Sciatic nerve (tissue), 2 donors: ENCODE measurements around the gene ATXN1. TPM values are rescaled to one million over a fixed set of nuclear protein-coding genes. Genes with fewer than 3 reads are reported as not detected.
A peak's percentile ranks its signal among the peaks of the same experiment; 100 is the strongest.
"Not testable (repeated sequence)": the region's sequence is repeated elsewhere in the genome, so short reads cannot be mapped to it uniquely, and the experiment has no call there.

Experiments used
- ATAC-seq: fragments of 200-7000 bp; cut with Tn5 transposase; one replicate; pipeline ENCODE4 v1.9.1; 2020; ENCODE audit warnings: mild to moderate bottlenecking, moderate library complexity
- DNase-seq: peaks from one replicate; pipeline ENCODE4 v3.0.0-alpha.2; 2020; ENCODE audit warnings: low spot score
- intact Hi-C: fragments of 100-400 bp; cut with DNase I; formaldehyde crosslinking; loops from one replicate; pipeline ENCODE4 v1.14.2; 2022
- total RNA-seq: library from RNA; stranded (reverse); fragmentation: NEBNext Ultra II Directional; extraction: Animal tissue kit (Norgen Biotek cat#: 25700); gene quantifications from one replicate; pipeline ENCODE4 v1.2.1, GENCODE V29; 2021
- donor health status: DM: no; HTN: no; CAD: no.
- donor health status: DM: no; HTN: no; CAD: no.

ATXN1 gene
- total RNA-seq, 1 donor from 2014 or later = 70.0 TPM

DNA sequence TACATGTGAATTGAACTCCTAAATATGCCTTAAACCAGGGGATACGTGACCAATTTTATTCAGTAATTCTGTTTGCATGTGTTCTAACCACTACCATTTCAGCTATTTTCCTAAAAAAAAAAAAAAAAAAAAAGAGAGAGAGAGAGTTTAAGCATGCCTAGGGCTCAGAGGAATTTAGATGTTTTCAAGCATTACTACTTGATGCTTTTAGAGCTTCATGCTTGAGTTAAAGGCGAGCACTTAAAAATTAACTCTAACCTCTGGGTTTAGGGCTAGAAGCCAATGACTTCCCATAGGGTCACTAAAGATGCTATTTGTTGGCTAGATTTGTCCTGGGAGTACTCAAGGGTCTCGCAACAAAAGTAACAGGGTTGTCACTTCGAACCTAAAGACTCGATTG is 217.7 kb downstream of the ATXN1 start:
- ATAC-seq = no peak
- intact Hi-C loops = no loop called here
- no peak for DNase-seq

DNA sequence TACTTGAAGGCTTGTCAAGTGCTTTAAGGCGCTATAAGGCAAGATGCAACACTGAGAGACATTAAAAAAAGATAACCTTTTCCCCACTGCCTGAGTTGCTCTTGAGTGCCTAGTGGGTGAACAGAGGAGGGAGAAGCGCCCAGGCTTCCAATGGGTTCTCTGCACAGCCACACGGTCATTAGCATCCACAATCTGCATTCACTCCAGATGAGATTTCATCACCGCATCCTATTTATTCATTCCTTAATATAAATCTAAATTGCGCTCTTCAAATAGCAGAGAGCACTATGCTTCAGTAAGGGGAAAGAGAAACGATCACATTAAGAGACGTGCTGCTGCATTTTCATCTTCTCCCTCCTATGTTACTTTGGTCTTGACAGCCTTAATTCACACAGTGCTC is 219.2 kb downstream of the ATXN1 start:
- ATAC-seq (no peak), DNase-seq (no peak)
- intact Hi-C loops = no loop called here

DNA sequence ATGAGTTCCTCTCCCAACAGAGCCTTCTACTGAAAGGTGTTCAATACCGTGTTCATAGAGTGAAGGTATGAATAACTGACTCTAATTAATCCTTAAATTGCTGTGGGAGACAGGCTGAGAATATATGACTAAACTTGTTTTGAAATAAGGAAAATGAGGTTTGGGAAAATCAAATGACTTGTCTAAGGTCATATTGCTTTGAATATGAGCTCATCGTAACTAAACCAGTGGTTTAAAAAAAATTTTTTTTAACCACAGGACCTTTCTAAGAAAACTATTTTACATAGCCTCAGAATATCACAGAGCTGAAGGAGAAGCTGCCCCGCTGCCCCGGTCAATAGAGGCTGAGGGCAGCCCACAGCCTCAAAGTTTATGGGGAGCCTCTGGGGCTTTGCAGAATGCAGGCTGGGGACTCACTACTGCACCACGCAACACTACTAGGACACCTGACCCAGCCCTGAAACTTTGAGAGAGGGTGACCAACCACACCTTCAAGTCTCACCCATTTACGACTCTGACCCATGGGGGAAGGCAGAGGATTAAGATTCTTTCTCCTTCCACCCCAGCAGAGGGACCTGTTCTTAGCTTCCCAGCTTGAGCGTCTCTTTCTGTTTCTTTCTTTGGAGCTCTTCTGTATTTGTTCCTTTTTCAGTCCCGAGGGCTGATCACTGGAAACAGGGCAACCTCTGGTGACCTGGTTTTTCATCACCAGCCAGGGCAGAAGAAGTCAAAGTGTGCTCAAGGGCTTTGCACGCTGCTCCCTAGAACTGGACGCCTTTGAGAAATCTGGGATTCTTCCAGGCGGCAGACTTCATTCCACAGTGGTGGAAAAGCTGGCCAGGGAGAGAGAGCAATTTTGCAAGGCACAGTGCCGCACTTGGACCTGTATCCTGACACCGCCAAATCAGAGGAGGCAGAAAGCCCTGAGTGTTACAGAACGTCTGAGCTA is 220.2 kb downstream of the ATXN1 start:
- peak; percentile 60 for DNase-seq
- intact Hi-C loops = no loop called here
- peak; percentile 92 for ATAC-seq

DNA sequence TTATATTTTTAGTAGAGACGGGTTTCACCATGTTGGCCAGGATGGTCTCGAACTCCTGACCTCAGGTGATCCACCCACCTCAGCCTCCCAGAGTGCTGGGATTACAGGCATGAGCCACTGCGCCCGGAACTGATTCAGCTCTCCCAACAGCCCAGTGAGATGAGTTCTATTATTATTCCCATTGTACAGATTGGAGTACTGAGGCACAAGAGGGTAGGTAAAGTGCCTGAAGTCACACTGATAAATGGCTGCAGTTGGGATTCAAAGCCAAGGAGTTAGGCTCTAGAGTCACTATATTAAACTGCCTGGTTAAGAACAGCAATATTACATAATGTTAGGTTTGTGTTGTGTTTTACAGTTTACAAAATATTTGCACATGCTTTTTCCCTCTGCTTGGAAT is 220.9 kb downstream of the ATXN1 start:
- ATAC-seq, DNase-seq, intact Hi-C loops: not testable (repeated sequence)

DNA sequence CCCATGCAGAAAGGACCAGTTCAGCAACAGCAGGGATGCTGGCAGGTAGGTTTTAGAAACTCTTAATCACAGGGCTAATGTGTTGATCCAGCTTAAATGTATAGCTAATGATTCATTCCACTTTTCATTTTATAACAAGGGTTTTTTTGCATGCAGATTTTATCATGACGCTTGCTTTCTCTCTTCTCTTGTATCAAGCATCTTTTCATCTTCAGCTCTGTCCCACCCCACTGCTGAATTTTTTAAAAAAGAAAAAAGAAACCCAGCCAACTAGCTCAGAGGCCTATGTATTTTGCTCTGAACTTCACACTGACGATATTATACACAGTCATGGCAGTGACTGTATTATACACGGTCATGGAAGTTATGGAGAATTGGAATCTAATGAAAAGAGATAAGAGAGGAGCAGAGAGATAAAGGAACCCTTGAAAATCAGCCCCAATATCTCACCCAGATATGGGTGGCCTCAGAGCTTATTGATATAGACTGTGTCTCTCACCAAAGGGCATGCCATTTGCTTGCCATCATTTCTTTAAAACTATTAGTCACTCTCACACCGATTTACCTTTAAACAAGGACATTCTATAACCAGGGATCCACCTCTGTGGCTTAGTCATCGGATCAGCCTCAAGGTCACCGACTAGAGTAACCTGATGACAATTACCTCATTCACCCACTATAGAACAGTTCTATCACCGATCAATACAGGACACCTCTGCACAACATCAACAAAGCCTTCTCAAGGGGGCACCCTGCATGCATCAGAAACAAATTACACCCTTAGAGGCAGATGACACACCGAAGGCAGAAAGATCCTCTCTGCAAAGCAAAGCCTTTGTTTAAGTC is 222.0 kb downstream of the ATXN1 start:
- intact Hi-C loops = no loop called here
- no peak for ATAC-seq

DNA sequence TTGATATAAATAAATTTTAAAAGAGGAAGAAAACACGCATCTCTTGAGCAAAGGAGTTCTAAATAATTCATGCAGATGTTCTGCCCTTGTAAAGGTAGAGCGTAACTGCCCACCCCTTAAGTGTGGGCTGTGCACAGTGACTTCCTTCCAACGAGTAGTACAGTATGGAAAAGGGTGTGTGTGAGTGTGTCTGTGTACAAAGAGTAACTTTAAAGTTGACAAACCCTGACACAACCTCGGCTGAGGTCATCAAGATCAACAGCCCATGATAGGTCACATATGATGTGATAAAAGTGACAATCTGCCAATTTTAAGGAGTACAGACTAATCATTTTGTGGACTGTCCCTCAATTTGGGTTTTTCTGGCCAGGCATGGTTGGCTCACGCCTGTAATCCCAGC is 225.7 kb downstream of the ATXN1 start:
- no peak for DNase-seq
- intact Hi-C loops = no loop called here
- ATAC-seq = no peak

More for the DNA sequence above, 222.0 kb downstream of the ATXN1 start:
- DNase-seq = no peak

DNA sequence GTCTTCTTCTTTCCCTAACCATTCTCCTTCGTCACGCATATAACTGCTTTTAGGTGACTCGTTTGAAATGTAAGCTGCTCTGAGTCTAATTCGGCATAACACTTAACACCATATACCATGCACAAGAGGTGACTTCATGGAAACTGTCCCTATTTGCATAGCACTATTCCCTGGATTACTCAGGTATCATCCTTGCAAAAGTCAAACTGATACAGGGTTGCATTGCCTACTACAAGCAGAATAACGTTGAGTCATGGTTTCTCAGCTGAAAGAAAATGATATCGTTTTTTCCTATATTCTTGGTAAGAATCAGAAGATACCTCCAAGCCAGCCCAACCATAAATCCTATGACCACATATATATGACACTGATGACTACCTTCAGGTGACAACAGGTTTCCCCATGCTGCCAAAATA is 227.5 kb downstream of the ATXN1 start:
- no peak for DNase-seq
- intact Hi-C loops = no loop called here
- ATAC-seq = no peak

DNA sequence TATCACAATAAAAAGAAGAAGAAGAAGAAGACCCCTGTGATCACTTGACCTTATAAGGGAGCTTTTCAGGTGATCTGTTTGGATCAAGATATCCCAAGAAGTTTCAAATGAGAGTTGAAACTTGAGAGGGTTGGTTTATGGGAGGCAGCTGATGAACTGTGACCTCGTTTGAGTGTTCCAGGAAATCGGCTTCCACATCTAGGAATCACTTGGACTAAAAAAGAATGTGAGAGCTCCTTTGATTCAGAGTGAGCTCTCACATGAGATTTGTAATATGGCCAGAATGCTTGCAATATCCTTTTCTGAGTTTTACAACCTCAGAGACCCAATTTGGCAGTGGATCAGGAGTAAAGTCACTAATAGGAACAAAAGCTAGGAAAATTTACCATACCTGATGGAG is 228.1 kb downstream of the ATXN1 start:
- DNase-seq = no peak
- peak; percentile 50 for ATAC-seq
- intact Hi-C loops = no loop called here

DNA sequence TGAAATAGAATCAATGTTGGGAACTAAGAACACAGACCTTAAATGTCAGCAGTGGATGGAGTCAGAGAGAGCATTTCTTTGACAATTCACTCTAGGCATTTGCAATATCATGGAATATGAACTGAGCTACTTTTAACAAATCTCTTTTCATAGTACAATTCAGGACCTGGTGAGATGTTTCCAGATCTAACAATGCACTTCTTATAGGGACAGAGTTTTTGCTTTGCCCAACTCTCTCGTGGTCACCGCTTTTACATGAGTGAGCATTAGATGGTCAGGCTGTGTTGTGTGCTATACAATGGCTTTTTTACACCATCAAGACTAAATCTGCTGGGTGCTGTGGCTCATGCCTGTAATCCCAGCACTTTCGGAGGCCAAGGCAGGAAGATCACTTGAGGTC is 233.6 kb downstream of the ATXN1 start:
- ATAC-seq = no peak
- DNase-seq = no peak
- intact Hi-C loops = no loop called here

DNA sequence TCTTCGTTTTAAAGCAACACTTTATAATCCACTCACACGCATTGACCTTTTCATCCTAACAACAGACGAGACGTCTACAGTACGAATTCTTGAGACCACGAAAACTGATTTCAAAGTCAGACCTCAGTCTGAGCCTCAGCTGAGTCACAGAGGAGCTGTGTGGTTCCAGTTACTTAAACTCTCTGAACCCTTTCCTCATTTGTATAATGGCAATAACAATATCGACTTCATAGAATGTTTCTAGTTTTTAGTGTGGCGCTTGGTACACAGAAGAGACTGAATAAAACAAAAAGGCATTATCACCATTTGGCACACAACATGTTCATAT is 236.9 kb downstream of the ATXN1 start:
- ATAC-seq = no peak
- intact Hi-C loops = no loop called here
- DNase-seq = no peak

DNA sequence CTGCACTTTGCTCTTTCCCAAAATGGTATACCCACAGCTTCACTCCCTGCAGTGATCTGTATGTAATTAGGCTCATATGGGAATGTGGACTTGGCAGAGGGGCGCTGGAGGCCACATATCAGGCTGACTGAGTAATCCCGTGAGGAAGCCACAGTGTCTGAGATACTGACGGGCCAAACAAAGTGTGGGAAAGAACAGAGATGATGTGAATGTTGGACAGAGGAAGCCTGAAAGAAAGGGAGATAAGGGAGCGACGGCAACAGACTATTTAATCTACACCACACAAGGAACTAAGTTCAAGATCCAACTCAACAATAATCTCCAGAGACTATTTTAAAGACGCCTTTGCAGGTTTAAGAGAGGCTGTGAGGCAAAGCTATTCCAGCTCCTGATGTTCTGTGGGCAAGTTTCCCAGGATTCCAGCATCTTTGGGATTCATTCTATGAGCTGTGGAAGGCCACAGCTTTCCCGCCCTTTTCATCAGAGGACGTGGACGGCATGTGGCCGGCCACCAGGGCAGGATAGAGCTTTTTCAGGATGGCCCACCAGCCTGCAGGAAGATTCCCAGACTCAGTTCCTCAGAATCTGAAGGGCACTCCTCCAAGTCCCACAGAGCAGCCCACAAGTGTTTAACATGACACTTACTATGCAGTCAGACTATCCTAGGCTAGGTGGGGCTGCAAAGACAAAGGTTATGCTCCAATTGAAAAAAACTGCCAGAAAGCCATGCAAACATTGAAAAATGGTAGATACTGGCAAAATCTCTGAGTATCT is 237.5 kb downstream of the ATXN1 start:
- no peak for DNase-seq
- intact Hi-C loops = no loop called here
- no peak for ATAC-seq

DNA sequence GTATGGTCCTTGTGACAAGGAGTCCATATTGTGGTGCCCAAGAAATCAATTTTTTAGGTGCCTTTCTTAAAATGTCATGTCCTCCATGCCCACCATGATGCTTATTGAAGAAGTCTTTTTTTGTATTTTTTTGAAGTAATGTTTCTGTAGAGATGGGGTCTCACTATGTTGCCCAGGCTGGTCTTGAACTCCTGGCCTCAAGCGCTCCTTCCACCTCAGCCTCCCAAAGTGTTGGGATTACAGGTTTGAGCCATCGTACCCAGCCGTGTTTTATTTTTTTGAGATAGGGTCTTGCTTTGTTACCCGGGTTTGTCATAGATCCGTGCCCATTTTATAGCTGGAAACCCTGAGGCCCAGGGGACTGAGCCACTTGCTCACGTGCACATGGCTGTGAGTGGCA is 238.3 kb downstream of the ATXN1 start:
- no peak for DNase-seq
- intact Hi-C loops = no loop called here

DNA sequence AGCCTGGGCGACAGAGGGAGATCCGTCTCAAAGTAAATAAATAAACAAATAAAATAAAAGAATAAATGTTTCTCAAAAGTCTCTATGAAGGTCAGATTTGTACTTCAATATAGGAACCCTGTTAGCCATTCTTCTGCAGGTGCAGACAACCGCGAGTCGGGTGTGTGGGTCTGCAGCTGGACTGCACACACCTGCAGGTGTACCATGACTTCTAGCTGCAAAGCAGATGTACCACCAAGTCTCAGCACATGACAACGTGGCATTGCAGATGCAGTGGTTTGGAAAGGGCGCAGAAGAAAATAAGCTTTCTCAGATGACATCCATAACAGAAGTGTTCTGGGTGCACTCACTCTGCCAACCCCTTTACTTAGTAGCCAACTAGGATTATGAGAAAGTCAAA is 239.7 kb downstream of the ATXN1 start:
- ATAC-seq (no peak), DNase-seq (no peak)
- intact Hi-C loops = no loop called here

More for the DNA sequence above, 238.3 kb downstream of the ATXN1 start:
- ATAC-seq = no peak

DNA sequence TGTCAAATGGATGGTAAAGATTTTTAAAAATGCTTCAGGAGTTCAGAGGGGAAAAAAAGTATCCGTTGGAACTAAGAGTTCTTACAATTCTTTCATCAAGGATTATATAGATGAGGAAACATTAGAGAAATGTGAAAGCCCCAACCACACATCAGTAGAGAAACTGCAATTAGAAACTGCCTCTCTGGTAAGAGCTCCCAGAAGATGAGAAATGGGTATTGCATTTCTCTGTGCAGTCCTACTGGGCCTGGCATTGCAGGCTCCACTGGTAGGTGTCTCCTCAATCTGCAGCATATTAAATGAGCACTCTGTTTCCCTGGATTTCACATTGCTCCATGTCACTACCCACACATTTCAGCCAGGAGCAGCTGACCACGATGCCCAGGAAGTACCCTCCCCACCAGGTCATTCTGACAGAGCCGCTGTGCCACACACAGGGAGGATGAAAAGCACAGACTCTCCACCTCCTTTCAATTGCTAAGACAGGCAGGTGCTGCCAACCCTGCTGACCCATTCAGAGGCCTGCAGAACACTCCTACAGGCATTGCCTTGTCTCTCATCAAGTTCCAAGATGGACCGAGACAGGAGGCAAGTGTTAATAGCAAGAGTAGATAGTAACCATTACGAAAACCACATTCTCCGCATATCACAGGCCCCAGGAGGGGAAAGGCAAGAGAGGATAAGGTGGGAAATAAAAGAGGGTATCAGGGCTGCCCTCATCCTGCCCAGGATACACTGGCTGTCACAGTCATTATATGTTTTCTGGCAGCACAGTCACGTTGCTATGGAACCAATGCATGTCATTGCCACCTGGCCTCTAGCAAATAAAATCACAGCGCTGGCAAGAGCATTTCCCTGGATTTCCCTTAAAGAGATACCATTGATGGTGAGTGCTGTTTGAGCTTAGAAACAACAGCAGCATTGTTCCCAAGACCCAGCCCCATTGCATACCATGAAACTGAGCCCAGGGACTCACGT is 241.7 kb downstream of the ATXN1 start:
- DNase-seq (no peak), ATAC-seq (no peak)
- intact Hi-C loops = loop anchor here (10.0 kb wide), 1 partner anchor 245 kb away; the partner anchor contains the start of gene ATXN1

DNA sequence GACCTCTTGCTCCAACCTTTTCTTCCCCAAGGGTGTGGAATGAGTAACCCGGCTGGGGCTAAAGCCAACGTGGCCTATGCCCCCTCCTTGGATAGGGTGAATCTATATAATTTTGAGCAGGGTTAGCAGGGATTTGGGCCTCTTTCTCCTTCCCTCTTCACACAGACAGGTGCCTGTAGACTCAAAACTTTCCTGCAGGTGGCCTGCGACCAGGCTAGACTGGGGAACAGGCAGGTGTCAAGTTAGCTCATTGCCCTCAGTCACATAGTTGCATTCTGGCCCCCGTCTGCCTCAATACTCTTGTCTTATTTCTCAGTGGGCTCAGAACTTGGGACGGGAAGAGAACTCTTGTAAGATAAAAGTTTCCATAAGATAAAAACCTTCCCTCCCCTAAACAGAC is 243.0 kb downstream of the ATXN1 start:
- ATAC-seq (no peak), DNase-seq (no peak)
- intact Hi-C loops = loop anchor here (10.0 kb wide), 1 partner anchor 247 kb away; the partner anchor contains the start of gene ATXN1

DNA sequence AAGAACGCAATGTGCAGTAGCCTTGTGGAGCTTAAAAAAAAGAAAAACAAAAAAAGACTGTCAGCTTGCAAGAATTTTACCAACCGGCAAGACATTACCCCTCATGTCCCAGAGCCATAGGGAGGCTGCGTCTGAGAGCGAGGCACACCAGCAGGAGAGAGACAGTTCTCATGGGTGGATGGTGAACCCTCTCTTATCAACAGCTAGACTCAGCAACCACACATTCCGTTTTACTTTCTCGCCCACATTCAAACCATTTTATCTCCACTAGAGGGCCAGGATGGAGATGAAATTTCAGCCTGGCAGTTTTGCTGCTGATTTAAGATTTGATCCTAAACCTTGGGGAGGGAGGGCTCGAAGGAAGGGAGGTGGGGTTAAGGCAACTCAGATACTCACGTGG is 247.0 kb downstream of the ATXN1 start:
- DNase-seq = no peak
- intact Hi-C loops = loop anchor here (10.0 kb wide), 1 partner anchor 251 kb away; the partner anchor contains the start of gene ATXN1

DNA sequence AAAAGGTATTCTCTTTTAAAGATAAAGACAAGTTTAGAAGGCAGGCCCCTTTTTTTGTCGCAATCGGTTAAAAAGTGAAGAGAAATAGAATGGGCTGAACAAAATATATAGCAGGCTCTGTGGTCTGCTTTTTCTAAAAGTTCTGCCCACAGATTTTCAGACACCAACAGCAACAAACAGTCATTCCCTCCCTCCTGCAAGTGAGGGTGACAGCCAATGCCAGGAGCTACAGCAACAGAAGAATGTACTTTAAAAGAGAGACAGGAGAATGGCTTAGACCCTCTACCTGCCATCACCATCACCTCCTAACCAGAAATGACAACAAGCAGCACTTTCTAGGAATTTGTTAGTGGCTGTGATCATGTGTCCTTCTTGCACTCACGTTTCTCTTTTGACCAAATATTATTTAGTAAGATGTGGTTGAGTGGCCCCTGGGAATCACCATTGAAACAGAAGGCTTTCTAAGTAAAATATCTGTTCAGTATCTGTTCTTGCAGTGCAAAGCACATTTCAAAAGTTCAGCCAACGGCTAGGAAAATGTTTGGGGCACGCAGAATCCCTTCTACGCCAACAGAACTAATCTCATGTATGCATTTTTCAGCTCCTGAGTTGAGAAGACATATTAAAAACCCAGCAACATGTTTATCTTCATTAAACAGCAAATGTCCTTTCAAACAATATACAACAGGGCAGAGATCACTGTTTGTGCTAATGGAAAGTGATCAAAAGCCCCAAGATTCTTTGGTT is 248.5 kb downstream of the ATXN1 start:
- DNase-seq (no peak), ATAC-seq (no peak)
- intact Hi-C loops = loop anchor here (10.0 kb wide), 1 partner anchor 252 kb away; the partner anchor contains the start of gene ATXN1

More for the DNA sequence above, 247.0 kb downstream of the ATXN1 start:
- peak; percentile 42 for ATAC-seq
